GM19240 (cell line): ENCODE measurements around the gene KRTAP4-9.
"Not testable (repeated sequence)": the region's sequence is repeated elsewhere in the genome, so short reads cannot be mapped to it uniquely, and the experiment has no call there.

Experiments
- DNase-seq: peaks from one replicate; pipeline ENCODE4 v3.0.0; 2011; ENCODE audit warnings: low spot score; ENCODE audit not compliant: insufficient read length

Gene KRTAP4-9

GRCh38 chr17:41096055-41096454 is 9.1 kb upstream of the KRTAP4-9 start:
- DNase-seq, result no peak

- DNase-seq, result no peak
These were observed 7.1 kb upstream of the KRTAP4-9 start, which contains the start of gene KRTAP4-8 for GRCh38 chr17:41098042-41098441. TSS of gene KRTAP4-8 (minus strand) at chr17:41098142. CDS start at chr17:41098084, 58 bp downstream.

- DNase-seq, result no peak
These were observed 6.7 kb upstream of the KRTAP4-9 start for GRCh38 chr17:41098481-41098880.

- DNase-seq, result not testable (repeated sequence)
These were observed 5.3 kb upstream of the KRTAP4-9 start for GRCh38 chr17:41099682-41100480.

GRCh38 chr17:41101586-41102259 is 3.5 kb upstream of the KRTAP4-9 start, which contains the start of gene KRTAP4-16:
TSS of gene KRTAP4-16 (minus strand) at chr17:41102209. CDS start at chr17:41102209, 0 bp downstream.
- no peak for DNase-seq

- DNase-seq, result no peak
These were observed 1.3 kb upstream of the KRTAP4-9 start for GRCh38 chr17:41103896-41104295.

GRCh38 chr17:41104386-41105038 is 677 bp upstream of the KRTAP4-9 start:
- not testable (repeated sequence) for DNase-seq

- no peak for DNase-seq
These were observed 2.8 kb downstream of the KRTAP4-9 start for GRCh38 chr17:41107941-41108450.

- DNase-seq, result not testable (repeated sequence)
These were observed 3.7 kb downstream of the KRTAP4-9 start for GRCh38 chr17:41108728-41109386.

- DNase-seq, result no peak
These were observed 6.1 kb downstream of the KRTAP4-9 start for GRCh38 chr17:41111151-41111885.

- DNase-seq, result no peak
These were observed 11.1 kb downstream of the KRTAP4-9 start for GRCh38 chr17:41116297-41116696.

- not testable (repeated sequence) for DNase-seq
These were observed 12.7 kb downstream of the KRTAP4-9 start, which contains the start of gene KRTAP4-11 for GRCh38 chr17:41117846-41118386. TSS of gene KRTAP4-11 (minus strand) at chr17:41118373. CDS start at chr17:41118315, 58 bp downstream.

- DNase-seq, result no peak
These were observed 13.5 kb downstream of the KRTAP4-9 start for GRCh38 chr17:41118721-41119120.

GRCh38 chr17:41119696-41120690 is 14.8 kb downstream of the KRTAP4-9 start:
- not testable (repeated sequence) for DNase-seq

GRCh38 chr17:41121742-41122141 is 16.6 kb downstream of the KRTAP4-9 start:
- no peak for DNase-seq

- not testable (repeated sequence) for DNase-seq
These were observed 18.3 kb downstream of the KRTAP4-9 start for GRCh38 chr17:41123292-41123990.

GRCh38 chr17:41123991-41124371 is 18.8 kb downstream of the KRTAP4-9 start, which contains the start of gene KRTAP4-12:
TSS of gene KRTAP4-12 (minus strand) at chr17:41124182. CDS start at chr17:41124122, 60 bp downstream.
- not testable (repeated sequence) for DNase-seq

- DNase-seq, result no peak
These were observed 19.9 kb downstream of the KRTAP4-9 start for GRCh38 chr17:41125064-41125463.
